ENCODE results near the gene SLC10A6.
A peak's percentile ranks its signal among the peaks of the same experiment; 100 is the strongest.

SLC10A6 gene, protein sequence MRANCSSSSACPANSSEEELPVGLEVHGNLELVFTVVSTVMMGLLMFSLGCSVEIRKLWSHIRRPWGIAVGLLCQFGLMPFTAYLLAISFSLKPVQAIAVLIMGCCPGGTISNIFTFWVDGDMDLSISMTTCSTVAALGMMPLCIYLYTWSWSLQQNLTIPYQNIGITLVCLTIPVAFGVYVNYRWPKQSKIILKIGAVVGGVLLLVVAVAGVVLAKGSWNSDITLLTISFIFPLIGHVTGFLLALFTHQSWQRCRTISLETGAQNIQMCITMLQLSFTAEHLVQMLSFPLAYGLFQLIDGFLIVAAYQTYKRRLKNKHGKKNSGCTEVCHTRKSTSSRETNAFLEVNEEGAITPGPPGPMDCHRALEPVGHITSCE

DNA sequence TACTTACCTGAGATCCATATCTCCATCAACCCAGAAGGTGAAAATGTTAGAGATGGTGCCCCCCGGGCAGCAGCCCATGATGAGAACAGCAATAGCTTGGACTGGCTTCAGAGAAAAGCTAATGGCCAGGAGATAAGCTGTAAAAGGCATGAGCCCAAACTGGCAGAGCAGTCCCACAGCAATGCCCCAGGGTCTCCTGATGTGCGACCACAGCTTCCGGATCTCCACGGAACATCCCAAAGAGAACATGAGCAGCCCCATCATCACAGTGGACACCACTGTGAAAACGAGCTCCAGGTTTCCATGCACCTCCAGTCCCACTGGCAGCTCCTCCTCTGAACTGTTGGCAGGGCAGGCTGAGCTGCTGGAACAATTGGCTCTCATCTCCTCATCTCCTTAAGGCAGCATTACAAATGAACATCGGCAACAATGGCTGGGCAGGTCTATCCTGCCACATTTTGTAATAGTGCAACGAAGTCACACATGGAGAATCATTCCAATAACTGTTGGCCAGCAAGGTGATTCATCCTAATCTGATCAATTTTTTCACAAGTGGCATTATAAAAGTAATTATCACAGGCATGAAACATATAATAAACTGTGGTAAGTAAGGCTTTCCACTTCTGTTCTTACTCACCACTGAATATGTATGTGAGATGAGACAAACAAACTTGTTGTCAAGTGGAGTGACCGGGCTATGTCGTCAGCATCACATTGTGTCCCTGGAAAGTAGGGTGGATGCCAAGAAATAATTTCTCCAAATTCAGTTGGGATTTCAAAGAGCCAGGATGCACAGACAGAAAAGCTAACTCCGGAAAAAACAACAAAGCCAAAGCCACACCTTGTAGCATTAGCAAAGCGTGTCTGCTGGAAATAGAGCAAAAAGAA, at the start of gene SLC10A6:
Gene SLC10A6, minus strand, starts transcription at position 653 of the 888 bp plus-strand sequence. Its CDS starts 269 bp downstream, at position 384.
- H3K36me3 ChIP-seq (ENCODE audit: control insufficient read depth, insufficient read depth, low read length): no peaks in the 10 kb centered on the region
- peaks cover 9% of the 10 kb centered on the region for H3K4me1 ChIP-seq (ENCODE audit: control insufficient read depth, insufficient read depth, low read length)
- H3K9me3 ChIP-seq (ENCODE audit: control insufficient read depth, insufficient read depth, low read length): no peaks in the 10 kb centered on the region
- no peak within 1 kb of the TSS for H3K27ac ChIP-seq (ENCODE audit: low read depth, low read length)
- H3K9ac ChIP-seq (ENCODE audit: low read depth, low read length): no peak within 1 kb of the TSS
- no peaks in the 10 kb centered on the region for H3K27me3 ChIP-seq (ENCODE audit: control insufficient read depth, insufficient read depth, low read length)
- no peak within 1 kb of the TSS for H3K4me3 ChIP-seq (ENCODE audit: low read depth, low read length)

DNA sequence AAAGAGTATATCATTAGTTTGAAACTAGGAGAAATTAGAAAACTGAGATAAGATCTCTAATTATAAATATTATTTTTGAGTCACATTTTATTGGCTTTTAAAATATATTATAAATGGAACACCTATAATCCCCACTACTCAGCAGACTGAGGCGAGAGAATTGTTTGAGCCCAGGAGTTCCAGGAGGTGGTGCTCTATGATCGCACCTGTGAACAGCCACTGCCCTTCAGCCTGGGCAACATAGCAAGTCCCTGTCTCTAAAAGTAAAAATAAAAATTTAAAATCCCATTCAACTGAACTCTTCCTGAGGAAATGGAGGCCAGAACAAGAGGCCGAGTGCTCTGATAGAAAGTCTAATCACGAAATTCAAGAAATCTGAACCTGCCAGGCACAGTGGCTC, 49.4 kb upstream of the SLC10A6 start:
- Histone ChIP-seq H3K4me1 (ENCODE audit: control insufficient read depth, insufficient read depth, low read length) (no peaks in the 10 kb centered on the region), H3K27ac (ENCODE audit: low read depth, low read length) (no peak overlapping the region), H3K9ac (ENCODE audit: low read depth, low read length) (no peak overlapping the region), H3K27me3 (ENCODE audit: control insufficient read depth, insufficient read depth, low read length) (peaks cover 4% of the 10 kb centered on the region; the same call in 1 of the 2 replicates), H3K9me3 (ENCODE audit: control insufficient read depth, insufficient read depth, low read length) (no peaks in the 10 kb centered on the region), H3K36me3 (ENCODE audit: control insufficient read depth, insufficient read depth, low read length) (no peaks in the 10 kb centered on the region), H3K4me3 (ENCODE audit: low read depth, low read length) (no peak overlapping the region)

DNA sequence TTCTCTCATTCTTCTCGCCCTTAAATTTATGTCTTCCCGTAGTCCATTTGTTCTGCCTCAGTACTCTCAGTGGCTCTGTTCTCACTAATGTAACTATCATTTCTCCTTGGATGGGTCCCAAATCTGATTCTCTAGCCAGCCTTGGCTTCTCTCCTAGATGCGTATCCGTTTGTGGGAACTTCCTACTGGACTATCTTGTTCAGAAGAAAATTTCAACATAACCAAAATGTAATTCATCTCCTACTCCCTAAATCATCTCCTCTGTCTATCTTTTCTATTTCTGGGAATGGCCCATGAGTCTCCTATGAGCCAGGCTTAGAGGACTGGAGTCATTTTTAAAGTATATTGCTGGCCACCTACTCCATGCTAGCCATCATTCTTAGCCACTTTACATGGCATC, 47.4 kb upstream of the SLC10A6 start:
- H3K27me3 ChIP-seq (ENCODE audit: control insufficient read depth, insufficient read depth, low read length): peaks cover 11% of the 10 kb centered on the region
- no peaks in the 10 kb centered on the region for H3K36me3 ChIP-seq (ENCODE audit: control insufficient read depth, insufficient read depth, low read length)
- no peak overlapping the region for H3K9ac ChIP-seq (ENCODE audit: low read depth, low read length)

DNA sequence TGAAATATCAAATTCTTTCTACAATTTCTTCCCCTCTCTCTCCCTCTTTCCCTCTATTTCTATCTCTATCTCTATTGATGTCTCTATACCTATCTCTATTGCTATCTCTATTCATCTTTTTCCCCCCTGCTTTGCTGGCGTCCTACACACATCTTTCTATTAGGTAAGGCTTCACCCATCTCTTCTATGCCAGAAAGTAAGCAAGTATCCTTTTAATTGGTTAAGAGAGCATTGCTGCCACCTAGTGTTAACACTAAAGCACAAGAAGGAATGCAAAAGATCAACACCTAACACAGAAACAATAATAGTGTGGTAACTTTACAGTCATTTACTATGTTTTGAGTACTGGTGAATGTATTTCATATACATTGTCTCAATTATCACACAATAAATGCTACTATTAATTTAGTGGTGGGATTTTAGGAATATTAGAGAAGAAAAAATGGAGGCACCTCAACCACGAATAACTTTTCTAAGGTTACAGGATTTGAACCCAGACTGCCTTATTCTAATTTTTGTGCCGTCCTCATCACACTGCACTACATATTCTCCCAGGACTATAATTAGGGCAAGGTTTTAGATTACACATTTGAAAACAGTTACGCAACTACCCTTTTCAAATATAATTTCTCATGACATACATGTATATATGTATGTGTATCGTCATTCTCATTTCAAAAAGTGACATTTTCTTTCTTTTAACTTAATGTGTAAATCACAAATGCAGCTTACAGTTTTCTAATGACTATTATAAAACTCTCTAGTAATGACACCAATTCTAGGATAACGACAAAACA, 46.7 kb upstream of the SLC10A6 start:
- H3K4me3 ChIP-seq (ENCODE audit: low read depth, low read length): no peak overlapping the region
- no peaks in the 10 kb centered on the region for H3K9me3 ChIP-seq (ENCODE audit: control insufficient read depth, insufficient read depth, low read length)
- H3K36me3 ChIP-seq (ENCODE audit: control insufficient read depth, insufficient read depth, low read length): no peaks in the 10 kb centered on the region
- H3K9ac ChIP-seq (ENCODE audit: low read depth, low read length): no peak overlapping the region
- peaks cover 14% of the 10 kb centered on the region for H3K27me3 ChIP-seq (ENCODE audit: control insufficient read depth, insufficient read depth, low read length)
- H3K4me1 ChIP-seq (ENCODE audit: control insufficient read depth, insufficient read depth, low read length): peaks cover 13% of the 10 kb centered on the region
- H3K27ac ChIP-seq (ENCODE audit: low read depth, low read length): no peak overlapping the region

More for the DNA sequence above, 47.4 kb upstream of the SLC10A6 start:
- Histone ChIP-seq H3K4me3 (ENCODE audit: low read depth, low read length) (no peak overlapping the region), H3K4me1 (ENCODE audit: control insufficient read depth, insufficient read depth, low read length) (peaks cover 6% of the 10 kb centered on the region), H3K27ac (ENCODE audit: low read depth, low read length) (no peak overlapping the region), H3K9me3 (ENCODE audit: control insufficient read depth, insufficient read depth, low read length) (no peaks in the 10 kb centered on the region)

DNA sequence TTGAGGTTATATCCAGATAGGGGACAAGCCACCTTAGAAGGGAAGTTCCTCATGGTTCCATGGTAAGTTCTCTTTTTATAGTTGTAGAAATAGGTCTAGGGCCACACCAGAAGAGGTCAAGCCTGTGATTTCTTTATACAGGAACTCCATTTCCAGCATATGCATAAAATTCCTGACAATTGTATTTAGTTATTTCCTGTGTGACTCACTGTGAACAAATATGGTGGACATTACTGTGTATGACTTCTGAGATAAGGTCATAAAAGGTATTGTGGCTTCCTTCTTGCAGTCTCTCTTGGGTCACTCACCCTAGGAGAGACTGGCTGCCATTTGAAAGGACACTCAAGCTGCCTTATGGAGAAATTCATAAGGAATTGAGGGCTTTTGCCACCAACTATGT, 45.3 kb upstream of the SLC10A6 start:
- no peak overlapping the region for H3K4me3 ChIP-seq (ENCODE audit: low read depth, low read length)
- peaks cover 17% of the 10 kb centered on the region for H3K4me1 ChIP-seq (ENCODE audit: control insufficient read depth, insufficient read depth, low read length)
- peaks cover 14% of the 10 kb centered on the region for H3K27me3 ChIP-seq (ENCODE audit: control insufficient read depth, insufficient read depth, low read length)
- no peak overlapping the region for H3K27ac ChIP-seq (ENCODE audit: low read depth, low read length)
- H3K9ac ChIP-seq (ENCODE audit: low read depth, low read length): no peak overlapping the region
- H3K36me3 ChIP-seq (ENCODE audit: control insufficient read depth, insufficient read depth, low read length): no peaks in the 10 kb centered on the region
- H3K9me3 ChIP-seq (ENCODE audit: control insufficient read depth, insufficient read depth, low read length): no peaks in the 10 kb centered on the region

DNA sequence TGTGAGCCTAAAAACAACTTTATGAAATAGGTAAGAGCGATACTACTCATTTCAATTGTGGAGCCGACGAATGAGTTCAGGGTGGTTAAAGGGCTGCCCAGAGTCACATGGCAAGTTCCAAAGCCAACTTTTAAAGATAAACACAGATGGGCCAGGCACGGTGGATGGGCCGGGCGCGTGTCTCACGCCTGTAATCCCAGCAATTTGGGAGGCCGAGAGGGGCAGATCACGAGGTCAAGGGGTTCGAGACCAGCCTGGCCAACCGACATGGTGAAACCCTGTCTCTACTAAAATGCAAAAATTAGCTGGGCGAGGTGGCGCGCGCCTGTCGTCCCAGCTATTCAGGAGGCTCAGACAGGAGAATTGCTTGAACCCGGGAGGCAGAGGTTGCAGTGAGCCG, 44.0 kb upstream of the SLC10A6 start:
- no peaks in the 10 kb centered on the region for H3K36me3 ChIP-seq (ENCODE audit: control insufficient read depth, insufficient read depth, low read length)
- H3K9ac ChIP-seq (ENCODE audit: low read depth, low read length): no peak overlapping the region
- H3K27me3 ChIP-seq (ENCODE audit: control insufficient read depth, insufficient read depth, low read length): peaks cover 14% of the 10 kb centered on the region
- no peak overlapping the region; the same call in 1 of the 2 replicates for H3K4me3 ChIP-seq (ENCODE audit: low read depth, low read length)
- H3K9me3 ChIP-seq (ENCODE audit: control insufficient read depth, insufficient read depth, low read length): no peaks in the 10 kb centered on the region
- no peak overlapping the region for H3K27ac ChIP-seq (ENCODE audit: low read depth, low read length)
- peaks cover 17% of the 10 kb centered on the region for H3K4me1 ChIP-seq (ENCODE audit: control insufficient read depth, insufficient read depth, low read length)

DNA sequence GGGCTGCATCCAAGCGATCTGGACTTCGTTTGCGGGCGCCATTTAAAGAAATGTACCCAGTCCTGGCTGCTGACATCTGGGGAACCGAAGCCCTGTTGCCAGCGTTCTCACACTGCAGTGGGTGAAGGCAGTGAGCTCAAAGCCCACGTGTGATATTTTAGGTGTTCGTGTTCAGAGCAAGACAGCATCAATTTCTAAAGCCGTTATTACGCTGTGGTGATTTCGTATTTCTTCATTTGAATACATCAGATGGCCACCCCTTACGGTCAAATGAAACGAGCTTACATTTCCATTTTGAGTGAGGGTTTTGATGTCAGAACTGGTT, 43.4 kb upstream of the SLC10A6 start:
- peaks cover 14% of the 10 kb centered on the region for H3K27me3 ChIP-seq (ENCODE audit: control insufficient read depth, insufficient read depth, low read length)
- no peaks in the 10 kb centered on the region for H3K36me3 ChIP-seq (ENCODE audit: control insufficient read depth, insufficient read depth, low read length)
- H3K9me3 ChIP-seq (ENCODE audit: control insufficient read depth, insufficient read depth, low read length): no peaks in the 10 kb centered on the region
- H3K27ac ChIP-seq (ENCODE audit: low read depth, low read length): peak overlapping the region; percentile 87
- H3K4me3 ChIP-seq (ENCODE audit: low read depth, low read length): peak overlapping the region; percentile 77
- H3K4me1 ChIP-seq (ENCODE audit: control insufficient read depth, insufficient read depth, low read length): peaks cover 17% of the 10 kb centered on the region
- H3K9ac ChIP-seq (ENCODE audit: low read depth, low read length): peak overlapping the region; percentile 86

DNA sequence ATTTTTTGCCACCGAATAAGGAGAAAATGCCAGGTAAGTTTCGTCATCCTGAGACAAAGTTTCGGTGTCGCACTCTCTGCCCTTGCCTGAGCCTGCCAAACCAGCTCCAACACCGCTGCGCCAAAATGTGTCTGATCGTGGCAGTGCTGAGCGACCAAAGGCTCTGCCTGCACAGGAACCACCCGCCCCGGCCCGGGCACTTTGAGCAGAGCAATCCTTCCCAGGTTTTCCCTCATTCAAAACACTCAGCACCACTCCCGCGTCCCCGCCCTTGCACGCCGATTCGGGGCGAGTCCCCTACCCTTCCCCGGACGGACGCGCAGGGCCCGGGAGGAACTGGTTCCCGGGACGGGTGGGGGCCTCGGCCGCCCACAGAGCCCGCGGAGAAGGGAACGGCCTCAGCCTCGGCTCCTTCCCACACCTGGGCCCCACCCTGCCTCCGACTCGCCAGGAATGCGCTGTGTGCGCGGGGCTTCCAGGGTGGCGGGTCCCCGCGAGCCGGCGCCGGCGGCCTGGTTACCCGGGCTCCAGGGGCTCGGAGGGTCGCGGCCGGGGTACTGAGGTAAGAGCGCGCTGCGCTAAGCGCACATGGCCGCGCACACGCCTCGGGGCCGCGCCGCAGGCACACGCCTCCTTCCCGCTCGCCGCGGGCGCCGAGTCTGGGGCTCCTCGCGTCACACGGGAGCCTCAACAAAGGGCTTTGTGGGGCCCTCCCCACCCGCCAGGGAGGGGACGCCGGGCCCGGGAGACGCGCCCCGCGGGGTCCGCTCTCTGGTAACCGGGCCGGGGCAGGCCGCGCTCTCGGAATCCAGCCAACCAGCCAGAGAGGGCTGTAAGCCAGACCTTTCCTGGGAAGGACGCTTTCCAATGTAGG, 42.8 kb upstream of the SLC10A6 start, which contains the start of gene C4orf36:
Gene C4orf36, minus strand, starts transcription at position 661 of the 874 bp plus-strand sequence. CDS start 902 bp downstream, outside the sequence.
- Histone ChIP-seq H3K27me3 (ENCODE audit: control insufficient read depth, insufficient read depth, low read length) (peaks cover 14% of the 10 kb centered on the region), H3K4me1 (ENCODE audit: control insufficient read depth, insufficient read depth, low read length) (peaks cover 17% of the 10 kb centered on the region), H3K36me3 (ENCODE audit: control insufficient read depth, insufficient read depth, low read length) (no peaks in the 10 kb centered on the region), H3K4me3 (ENCODE audit: low read depth, low read length) (peak within 1 kb of the TSS; percentile 77), H3K9me3 (ENCODE audit: control insufficient read depth, insufficient read depth, low read length) (no peaks in the 10 kb centered on the region), H3K9ac (ENCODE audit: low read depth, low read length) (peak within 1 kb of the TSS; percentile 86), H3K27ac (ENCODE audit: low read depth, low read length) (peak within 1 kb of the TSS; percentile 87)

DNA sequence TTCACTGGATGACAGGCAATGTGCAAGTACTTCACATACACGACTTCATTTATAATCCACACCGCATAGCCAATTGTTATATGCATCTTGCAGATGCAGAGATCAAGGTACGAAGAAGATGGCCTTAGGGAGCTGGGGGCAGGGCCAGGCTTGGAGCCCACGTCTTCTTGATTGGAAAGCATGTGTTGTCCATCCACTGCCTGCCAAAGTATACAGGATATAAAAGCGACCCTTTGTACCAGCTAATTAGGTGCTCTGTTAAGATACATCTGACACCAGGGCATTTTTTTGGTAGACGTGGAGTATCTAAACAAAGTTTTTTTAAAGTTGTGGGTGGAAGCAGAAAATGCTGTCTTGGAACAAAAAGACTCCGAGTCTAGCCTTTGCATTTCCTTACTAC, 41.6 kb upstream of the SLC10A6 start:
- no peaks in the 10 kb centered on the region for H3K9me3 ChIP-seq (ENCODE audit: control insufficient read depth, insufficient read depth, low read length)
- H3K4me3 ChIP-seq (ENCODE audit: low read depth, low read length): no peak overlapping the region
- peaks cover 17% of the 10 kb centered on the region for H3K4me1 ChIP-seq (ENCODE audit: control insufficient read depth, insufficient read depth, low read length)
- H3K36me3 ChIP-seq (ENCODE audit: control insufficient read depth, insufficient read depth, low read length): no peaks in the 10 kb centered on the region
- no peak overlapping the region for H3K9ac ChIP-seq (ENCODE audit: low read depth, low read length)
- H3K27ac ChIP-seq (ENCODE audit: low read depth, low read length): no peak overlapping the region
- H3K27me3 ChIP-seq (ENCODE audit: control insufficient read depth, insufficient read depth, low read length): peaks cover 14% of the 10 kb centered on the region

DNA sequence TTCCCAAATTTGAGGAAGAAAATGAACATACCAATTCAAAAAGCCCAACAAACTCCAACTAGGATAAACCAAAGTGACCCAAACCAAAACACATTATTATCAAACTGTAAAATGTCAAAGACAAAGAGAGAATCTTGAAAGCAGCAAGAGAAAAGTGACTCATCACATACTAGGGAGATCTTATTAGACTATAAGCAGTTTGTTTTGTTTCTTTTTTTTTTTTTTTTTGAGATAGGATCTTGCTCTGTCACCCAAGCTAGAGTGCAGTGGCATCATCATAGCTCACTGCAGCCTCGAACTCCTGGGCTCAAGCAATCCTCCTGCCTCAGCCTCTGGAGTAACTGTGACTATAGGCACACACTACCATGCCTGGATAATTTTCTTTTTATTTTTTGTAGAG, 30.5 kb upstream of the SLC10A6 start:
- Histone ChIP-seq H3K9me3 (ENCODE audit: control insufficient read depth, insufficient read depth, low read length) (peaks cover 9% of the 10 kb centered on the region; the same call in 1 of the 2 replicates), H3K27ac (ENCODE audit: low read depth, low read length) (no peak overlapping the region), H3K27me3 (ENCODE audit: control insufficient read depth, insufficient read depth, low read length) (no peaks in the 10 kb centered on the region), H3K9ac (ENCODE audit: low read depth, low read length) (no peak overlapping the region), H3K36me3 (ENCODE audit: control insufficient read depth, insufficient read depth, low read length) (no peaks in the 10 kb centered on the region), H3K4me3 (ENCODE audit: low read depth, low read length) (no peak overlapping the region), H3K4me1 (ENCODE audit: control insufficient read depth, insufficient read depth, low read length) (peaks cover 7% of the 10 kb centered on the region)
